Uterus (tissue), 2 donors: ENCODE data around the gene CBX1.

Source experiments
- POLR2A ChIP-seq, 2 donors: fragments of 450-650 bp; IDR thresholded peaks; one replicate each; pipeline ENCODE4 v1.6.1; 2016; ENCODE audit warnings: antibody characterized with exemption in 2 of 2, mild to moderate bottlenecking in 1 of 2, moderate library complexity in 1 of 2
- TF ChIP-seq, protein P1 (sequence below), 4 experiments: fragments of 200-600 bp in 2 of 4; fragments of 450-650 bp in 2 of 4; sonication (generic) in 2 of 4; IDR thresholded peaks; one replicate each; pipeline ENCODE4 v1.5.1; 2016 to 2019; ENCODE audit warnings: antibody characterized with exemption in 4 of 4, mild to moderate bottlenecking in 2 of 4, moderate library complexity in 1 of 4

DNA sequence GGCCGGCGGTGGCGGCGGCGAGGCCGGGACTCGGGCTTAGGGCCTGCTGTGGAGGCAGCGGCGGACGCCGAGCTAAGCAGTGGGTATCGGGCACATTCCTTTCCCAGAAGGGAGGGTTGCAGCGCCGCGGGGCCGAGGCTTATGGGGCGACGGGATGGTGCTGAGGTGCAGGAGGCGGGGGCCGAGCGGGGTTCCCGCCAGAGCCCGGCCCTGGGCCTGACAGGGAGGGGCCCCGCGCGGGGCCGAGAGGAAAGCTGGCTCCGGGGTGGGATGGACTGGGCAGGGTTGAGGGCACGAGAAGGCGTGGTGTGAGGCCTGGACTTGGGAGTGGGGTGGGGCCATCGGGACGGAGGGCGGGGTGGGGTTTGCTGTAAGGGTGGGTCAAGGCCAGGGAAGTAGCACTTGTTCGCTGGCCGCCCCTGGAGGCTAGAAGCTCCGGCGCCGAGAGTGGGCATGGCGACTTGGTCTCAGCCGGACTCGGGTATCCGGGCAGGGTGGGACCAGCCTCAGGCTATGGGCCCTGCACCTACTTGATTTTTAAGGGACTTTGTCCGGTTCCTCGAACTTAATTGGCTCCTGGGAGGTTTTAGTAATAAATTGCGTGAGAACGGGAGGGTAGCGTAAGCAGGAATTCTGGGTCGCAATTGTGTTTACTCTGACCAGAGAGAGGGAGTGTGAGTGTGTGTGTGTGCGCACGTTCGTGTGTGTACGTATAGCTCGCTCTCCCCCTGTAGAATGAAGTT is 52.7 kb downstream of the CBX1 start:
- TF ChIP-seq POLR2A (IDR thresholded peaks at IDR 0.05): peak; percentile 46 to 71
- TF ChIP-seq, protein P1, sequence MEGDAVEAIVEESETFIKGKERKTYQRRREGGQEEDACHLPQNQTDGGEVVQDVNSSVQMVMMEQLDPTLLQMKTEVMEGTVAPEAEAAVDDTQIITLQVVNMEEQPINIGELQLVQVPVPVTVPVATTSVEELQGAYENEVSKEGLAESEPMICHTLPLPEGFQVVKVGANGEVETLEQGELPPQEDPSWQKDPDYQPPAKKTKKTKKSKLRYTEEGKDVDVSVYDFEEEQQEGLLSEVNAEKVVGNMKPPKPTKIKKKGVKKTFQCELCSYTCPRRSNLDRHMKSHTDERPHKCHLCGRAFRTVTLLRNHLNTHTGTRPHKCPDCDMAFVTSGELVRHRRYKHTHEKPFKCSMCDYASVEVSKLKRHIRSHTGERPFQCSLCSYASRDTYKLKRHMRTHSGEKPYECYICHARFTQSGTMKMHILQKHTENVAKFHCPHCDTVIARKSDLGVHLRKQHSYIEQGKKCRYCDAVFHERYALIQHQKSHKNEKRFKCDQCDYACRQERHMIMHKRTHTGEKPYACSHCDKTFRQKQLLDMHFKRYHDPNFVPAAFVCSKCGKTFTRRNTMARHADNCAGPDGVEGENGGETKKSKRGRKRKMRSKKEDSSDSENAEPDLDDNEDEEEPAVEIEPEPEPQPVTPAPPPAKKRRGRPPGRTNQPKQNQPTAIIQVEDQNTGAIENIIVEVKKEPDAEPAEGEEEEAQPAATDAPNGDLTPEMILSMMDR (IDR thresholded peaks at IDR 0.05): no peak
